ENCODE results near the gene ACVR1. TPM values are rescaled to one million over a fixed set of nuclear protein-coding genes. Genes with fewer than 3 reads are reported as not detected.

Gene ACVR1
- total and polyA plus RNA-seq, 2 experiments from 2014 or later: 8.9 to 21.5 TPM

- H3K4me1 ChIP-seq (ENCODE audit: insufficient read depth): no peaks in the 10 kb centered on the region
- no peak overlapping the region for H3K4me2 ChIP-seq
- Mint-ChIP-seq H3K36me3 (ENCODE audit: low read depth) (no peaks in the 10 kb centered on the region), H3K9me3 (peaks cover 2% of the 10 kb centered on the region; the same call in 1 of the 3 replicates), H3K4me1 (no peaks in the 10 kb centered on the region), H3K27ac (no peak overlapping the region), H3K4me3 (no peak overlapping the region), H3K27me3 (ENCODE audit: insufficient read depth, low read depth, poor library complexity) (peaks cover 45% of the 10 kb centered on the region)
- H3K36me3 ChIP-seq (ENCODE audit: insufficient read depth): no peaks in the 10 kb centered on the region
- H3K79me2 ChIP-seq (replicated peaks; ENCODE audit: insufficient read depth): no peaks in the 10 kb centered on the region
- H3K4me3 ChIP-seq: no peak overlapping the region
- peaks cover 13% of the 10 kb centered on the region for H4K20me1 ChIP-seq (replicated peaks; ENCODE audit: insufficient read depth)
- DNase-seq (ENCODE audit: low spot score) (no peak), ATAC-seq (no peak)
- no peaks in the 10 kb centered on the region for H3K9me2 ChIP-seq (ENCODE audit: insufficient read depth)
- no peak overlapping the region for H2AFZ ChIP-seq
- TF ChIP-seq STAT1 (IDR thresholded peaks at IDR 0.05; ENCODE audit: unreplicated experiment) (no peak), ETS1 (IDR thresholded peaks at IDR 0.05) (no peak), NANOG (IDR thresholded peaks at IDR 0.05; ENCODE audit: borderline replicate concordance) (no peak), CTCF (conservative IDR thresholded peaks at IDR 0.05; ENCODE audit: low read depth in 2 of 2) (no peak), EZH2phosphoT487 (IDR thresholded peaks at IDR 0.05; ENCODE audit: unreplicated experiment) (no peak), CREB1 (CRISPR knock-in tag; IDR thresholded peaks at IDR 0.05; ENCODE audit: low read depth) (no peak), POLR2AphosphoS5 (IDR thresholded peaks at IDR 0.05; ENCODE audit: low read depth) (no peak), ZNF462 (CRISPR knock-in tag; IDR thresholded peaks at IDR 0.05) (no peak), ZNF331 (CRISPR knock-in tag; IDR thresholded peaks at IDR 0.05; ENCODE audit: low read depth) (no peak), ZNF114 (CRISPR knock-in tag; IDR thresholded peaks at IDR 0.05) (no peak), JUNB (IDR thresholded peaks at IDR 0.05; ENCODE audit: unreplicated experiment) (no peak), EZH2 (IDR thresholded peaks at IDR 0.05; ENCODE audit: low read depth, unreplicated experiment) (no peak), REST (IDR thresholded peaks at IDR 0.05; ENCODE audit: unreplicated experiment) (no peak)
- no peaks in the 10 kb centered on the region for H3F3A ChIP-seq (replicated peaks; ENCODE audit: low read depth)
- H3K27me3 ChIP-seq (ENCODE audit: insufficient read depth): peaks cover 44% of the 10 kb centered on the region
- no peak overlapping the region for H3K27ac ChIP-seq (ENCODE audit: low read depth)
These were observed 184.4 kb downstream of the ACVR1 start for GRCh38 chr2:157691695-157692094.

Data from GM23338 (cell line).